ENCODE results near the gene ZBED4.

Gene ZBED4

DNA sequence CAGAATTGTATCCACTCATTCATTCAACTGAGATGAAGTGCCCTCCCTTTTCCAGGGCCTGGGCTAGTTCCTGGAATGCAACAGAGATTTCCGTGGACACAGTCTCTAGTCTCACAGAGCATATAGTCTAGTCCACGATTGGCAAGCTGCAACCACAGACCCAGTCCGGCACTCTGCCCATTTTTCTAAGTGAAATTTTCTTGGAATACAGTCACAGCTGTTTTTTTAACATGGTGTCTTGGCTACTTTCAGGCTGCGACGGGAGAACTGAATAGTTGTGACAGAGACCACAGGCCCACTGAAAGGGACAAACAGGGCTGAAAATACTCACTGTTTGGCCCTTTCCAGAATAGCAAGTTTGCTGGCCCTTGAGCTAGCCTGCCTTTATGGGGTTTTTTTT, 35.4 kb downstream of the ZBED4 start:
- H3K4me3 ChIP-seq (ENCODE audit: low read length) = no peak overlapping the region
- DNase-seq (ENCODE audit: low read depth, low spot score) = no peak

DNA sequence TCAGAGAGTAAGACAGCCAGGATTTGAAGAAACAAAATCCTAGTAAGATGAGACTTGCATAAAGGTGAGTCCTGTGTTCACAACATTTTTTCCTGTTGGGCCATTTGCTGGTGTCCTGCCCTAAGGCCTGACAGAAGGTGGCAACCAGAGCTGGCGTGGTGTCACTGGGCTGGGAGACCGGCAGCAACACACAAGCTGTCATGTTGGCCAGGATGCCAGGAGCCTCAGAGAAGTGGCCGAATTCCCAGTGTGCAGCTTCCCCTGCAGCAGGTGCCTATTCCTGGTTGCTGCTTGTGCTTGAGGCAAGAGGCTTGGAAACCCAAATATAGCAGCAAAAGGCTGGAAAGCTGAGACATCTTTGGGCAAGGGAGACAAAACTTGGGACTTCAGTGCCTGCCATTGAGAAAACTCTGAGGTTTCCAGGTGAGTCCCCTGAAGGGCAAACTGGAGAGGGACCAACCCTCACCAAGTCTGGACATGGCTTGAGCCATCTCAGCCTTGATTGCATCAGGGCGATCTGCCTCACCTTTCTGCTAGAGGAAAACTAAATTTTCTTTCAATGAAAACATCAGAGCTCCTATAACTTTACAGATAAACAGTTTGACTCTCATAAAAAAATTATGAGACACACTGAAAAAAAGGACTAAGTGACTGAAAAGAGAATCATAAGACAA, 38.7 kb downstream of the ZBED4 start:
- no peak overlapping the region for H3K4me3 ChIP-seq (ENCODE audit: low read length)
- DNase-seq (ENCODE audit: low read depth, low spot score) = no peak

DNA sequence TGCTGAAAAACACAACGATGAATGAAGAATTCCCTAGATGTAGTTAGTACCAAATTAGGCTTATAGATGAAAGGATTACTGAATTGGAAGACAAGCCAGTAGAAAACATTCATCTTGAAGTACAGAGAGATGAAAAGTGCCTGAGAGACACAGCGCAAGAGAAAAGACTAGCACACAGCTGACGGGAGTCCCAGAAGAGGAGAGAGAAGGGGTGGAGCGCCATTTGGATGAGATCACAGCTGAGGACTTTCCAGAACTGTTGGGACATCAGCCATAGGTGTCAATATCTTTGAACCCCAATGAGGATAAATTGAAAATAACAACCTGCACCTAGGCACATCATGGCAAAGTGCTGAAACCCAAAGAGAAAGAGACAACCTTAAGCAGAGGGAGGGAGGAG, 39.4 kb downstream of the ZBED4 start:
- DNase-seq (ENCODE audit: low read depth, low spot score) = no peak

DNA sequence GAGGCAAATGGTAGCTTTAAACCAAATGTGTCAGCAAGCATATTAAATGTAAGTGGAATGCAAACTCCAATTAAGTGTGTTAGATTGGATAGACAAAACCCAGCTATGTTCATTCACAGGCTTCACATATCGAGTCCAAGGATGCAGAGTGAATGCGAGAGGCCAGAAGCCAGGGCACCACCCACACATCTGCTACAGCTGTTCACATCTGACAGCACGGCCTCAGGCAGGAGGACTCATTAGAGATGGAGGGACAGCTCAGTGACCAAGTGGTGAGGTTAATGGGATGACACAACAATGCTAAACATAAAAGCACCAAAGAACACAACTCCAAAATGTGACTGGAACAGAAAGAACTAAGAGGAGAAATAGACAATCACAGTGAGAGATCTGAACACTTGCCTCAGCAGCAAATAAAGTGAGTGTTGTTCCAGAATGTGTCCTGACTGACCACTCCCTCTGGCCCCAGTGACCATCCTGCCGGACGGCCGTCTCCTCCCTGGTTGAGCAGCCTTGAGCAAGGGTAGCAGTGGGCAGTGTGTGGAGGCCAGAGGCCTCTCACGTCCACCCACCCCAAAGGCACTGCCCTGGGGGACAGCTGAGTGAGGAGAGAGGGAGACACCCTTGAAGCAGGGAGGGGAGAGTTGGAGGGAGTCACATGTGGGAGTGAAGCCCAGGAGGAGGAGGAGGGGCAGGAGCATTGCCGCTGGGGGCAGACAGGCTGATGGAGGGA, 40.8 kb downstream of the ZBED4 start:
- H3K4me3 ChIP-seq (ENCODE audit: low read length) = no peak overlapping the region
- no peak for DNase-seq (ENCODE audit: low read depth, low spot score)

More for the DNA sequence above, 39.4 kb downstream of the ZBED4 start:
- H3K4me3 ChIP-seq (ENCODE audit: low read length) = no peak overlapping the region

DNA sequence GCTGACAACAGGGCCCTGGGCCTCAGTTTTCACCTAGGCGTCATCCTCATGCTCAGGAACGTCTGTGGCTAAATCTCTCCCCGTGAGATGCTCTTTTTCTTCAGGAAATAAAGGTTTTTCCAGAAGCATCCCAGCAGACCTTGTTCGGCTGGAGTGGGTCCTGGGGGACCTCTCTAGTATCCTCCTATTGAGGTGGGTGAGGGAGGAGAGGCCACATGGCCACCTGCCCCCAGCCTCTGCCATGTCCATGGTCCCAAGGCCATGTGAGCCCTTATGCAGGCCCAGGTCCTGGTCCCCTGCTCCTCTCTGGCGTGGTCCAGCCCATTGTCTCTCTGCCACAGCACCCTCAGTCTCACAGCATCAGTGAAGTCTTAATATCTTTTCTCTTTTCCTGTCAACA, 42.6 kb downstream of the ZBED4 start:
- H3K4me3 ChIP-seq (ENCODE audit: low read length) = no peak overlapping the region
- DNase-seq (ENCODE audit: low read depth, low spot score) = no peak

DNA sequence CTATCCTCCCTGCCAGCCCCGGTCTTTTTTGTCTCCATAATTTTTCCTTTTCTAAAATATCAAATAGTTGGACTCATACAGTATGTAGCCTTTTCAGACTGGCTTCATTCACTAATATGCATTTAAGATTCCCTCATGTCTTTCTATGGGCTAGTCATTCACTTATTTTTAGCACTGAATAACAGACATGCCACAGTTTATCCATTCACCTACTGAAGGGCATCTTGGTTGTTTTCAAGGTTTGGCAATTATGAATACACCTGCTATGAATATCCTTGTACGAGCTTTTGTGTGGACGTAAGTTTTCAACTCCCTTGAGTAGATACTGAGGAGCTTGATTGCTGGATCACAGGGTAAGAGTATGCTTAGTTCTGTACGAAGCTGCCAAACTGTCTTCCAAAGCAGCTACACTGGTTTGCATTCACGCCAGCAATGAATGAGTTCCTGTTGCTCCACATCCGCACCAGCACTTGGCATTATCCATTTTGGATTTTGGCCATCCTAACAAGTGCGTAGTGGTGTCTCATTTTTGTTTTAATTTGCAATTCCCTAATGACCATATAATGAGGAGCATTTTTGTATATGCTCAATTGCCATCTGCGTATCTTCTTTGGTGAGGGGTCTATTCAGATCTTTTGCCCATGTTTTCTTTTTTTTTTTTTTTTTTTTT, 43.5 kb downstream of the ZBED4 start:
- no peak for DNase-seq (ENCODE audit: low read depth, low spot score)
- no peak overlapping the region for H3K4me3 ChIP-seq (ENCODE audit: low read length)

DNA sequence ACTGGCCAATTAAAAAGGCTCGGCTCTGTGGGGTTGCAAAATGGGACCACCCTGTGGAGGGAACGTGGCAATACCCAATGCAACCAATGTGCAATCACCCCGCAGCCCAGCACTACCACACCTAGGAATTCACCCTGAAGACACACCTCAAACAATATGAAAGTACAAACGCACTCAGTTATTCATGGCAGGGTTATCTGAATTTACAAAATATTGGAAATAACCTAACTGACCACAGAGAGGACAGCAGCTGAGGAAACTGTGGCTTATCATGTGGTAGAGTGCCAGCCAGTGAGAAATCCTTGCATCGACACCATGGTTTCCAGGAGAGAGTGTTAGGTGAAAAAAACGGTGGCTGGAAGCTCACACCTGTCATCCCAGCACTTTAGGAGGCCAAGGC, 45.9 kb downstream of the ZBED4 start:
- no peak overlapping the region for H3K4me3 ChIP-seq (ENCODE audit: low read length)
- no peak for DNase-seq (ENCODE audit: low read depth, low spot score)

DNA sequence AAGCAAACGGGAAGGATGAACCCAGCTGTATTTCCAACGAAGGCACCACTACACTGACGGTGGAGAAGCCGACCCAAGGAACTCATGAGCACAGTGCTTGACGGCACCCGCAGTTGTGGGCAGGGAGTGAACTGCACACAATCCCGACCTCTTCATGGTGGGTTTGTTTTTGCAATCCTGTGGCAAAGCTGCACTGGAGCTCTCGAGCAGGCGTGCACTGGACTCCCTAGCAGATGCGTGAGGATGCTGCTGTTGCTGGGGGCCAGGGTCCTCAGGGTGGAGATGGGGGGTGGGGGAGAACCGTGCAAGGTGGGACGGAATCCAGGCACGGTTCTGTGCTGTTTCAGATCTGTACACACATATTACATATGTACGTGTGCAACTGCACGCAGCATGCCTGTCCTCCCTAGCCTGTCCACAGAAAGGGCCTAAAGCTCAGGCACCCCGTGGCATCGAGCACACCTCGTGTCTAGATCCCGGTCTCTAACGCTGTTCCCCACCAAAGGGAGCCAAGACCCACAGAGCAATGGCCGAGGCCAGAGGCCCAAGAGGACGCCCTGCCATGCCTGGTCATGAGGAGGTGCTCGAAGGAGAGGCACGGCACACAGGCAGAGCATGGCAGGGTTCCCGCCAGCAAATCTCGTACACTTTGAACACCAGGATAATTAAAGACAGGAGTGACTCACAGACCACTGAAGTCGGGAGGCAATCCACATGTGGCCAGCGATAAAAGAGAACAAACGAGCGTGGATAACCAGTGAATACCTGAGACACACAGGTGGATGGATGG, 47.0 kb downstream of the ZBED4 start:
- DNase-seq (ENCODE audit: low read depth, low spot score) = no peak
- H3K4me3 ChIP-seq (ENCODE audit: low read length) = no peak overlapping the region

DNA sequence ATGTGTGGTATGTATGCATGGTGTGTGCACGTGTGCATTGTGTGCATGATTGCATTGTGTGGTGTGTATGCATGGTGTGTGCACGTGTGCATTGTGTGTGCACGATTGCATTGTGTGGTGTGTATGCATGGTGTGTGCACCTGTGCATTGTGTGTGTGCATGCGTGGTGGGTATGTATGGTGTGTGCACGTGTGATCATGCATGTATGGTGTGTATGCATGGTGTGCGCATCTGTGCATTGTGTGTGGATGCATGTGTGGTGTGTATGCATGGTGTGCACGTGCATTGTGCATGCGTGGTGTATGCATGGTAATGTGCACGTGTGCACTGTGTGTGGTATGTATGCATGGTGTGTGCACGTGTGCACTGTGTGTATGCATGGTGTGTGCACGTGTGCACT, 47.8 kb downstream of the ZBED4 start:
- no peak for DNase-seq (ENCODE audit: low read depth, low spot score)
- no peak overlapping the region for H3K4me3 ChIP-seq (ENCODE audit: low read length)

DNA sequence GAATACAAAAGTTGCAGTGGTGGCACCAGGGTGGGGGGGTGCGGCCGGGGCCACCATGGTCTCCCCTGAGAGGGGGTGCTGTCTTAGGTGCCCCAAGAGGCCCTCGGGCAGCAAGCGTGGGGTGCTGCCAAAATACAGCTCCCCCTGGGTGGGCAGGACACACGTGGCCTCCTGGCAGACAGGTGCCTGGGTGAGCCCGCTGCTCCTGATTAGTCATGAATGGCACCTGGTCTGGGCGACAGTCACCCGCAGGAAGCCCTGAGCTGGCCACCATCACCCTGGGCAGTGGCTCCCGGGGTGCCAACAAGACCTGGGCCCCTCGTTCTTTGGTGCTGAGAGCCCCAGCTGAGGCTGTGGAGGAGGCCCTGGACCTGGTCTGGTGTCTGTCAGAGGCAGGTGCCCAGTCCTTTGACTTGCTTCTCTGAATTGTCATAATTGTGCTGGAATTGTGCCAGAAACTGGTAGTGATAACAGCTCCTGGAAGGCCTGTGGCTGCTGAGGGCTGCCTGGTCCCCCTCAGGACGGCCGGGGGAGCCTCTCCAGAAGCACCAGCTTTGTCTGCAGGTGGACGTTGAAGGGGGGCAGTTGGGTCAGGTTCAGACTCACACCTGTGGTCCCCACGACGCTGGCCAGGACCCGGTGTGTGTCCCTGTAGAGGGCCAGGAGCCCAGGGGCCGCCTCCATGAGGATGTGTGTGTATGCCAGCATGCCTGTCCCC, 49.8 kb downstream of the ZBED4 start:
- no peak for DNase-seq (ENCODE audit: low read depth, low spot score)
- H3K4me3 ChIP-seq (ENCODE audit: low read length) = no peak overlapping the region

DNA sequence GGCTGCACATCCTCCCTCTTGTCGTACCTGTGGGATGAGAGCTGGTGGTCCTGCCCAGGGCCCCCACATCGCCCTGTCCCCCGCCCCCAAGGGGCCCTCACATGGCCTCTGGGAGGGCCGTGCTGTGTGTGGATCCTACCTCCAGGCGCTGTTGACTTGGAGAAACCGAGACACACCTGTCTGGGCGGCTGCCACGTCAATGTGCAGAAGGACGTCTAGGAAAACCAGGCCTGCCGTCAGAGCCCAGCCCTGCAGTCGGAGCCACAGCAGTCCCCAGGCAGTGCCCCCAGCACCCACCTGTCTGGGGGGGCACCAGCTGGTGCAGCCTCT, 50.4 kb downstream of the ZBED4 start:
- H3K4me3 ChIP-seq (ENCODE audit: low read length) = no peak overlapping the region
- no peak for DNase-seq (ENCODE audit: low read depth, low spot score)

DNA sequence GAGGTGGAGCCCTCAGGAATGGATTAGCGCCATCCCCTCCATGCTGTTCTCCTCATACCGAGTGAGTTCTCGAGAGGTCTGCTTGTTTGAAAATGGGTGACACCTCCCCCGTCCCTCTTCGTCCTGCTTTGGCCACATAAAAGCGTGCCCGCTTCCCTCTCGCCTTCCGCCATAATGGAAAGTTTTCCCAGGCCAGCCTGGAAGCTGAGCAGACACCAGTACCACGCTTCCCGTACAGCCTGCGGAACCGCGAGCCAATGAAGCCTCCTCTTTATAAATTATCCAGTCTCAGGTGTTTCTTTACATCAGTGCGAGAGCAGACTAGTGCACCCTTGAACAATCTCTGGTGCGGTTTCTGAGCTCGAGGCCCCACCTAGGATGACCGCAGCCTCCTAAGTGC, 51.8 kb downstream of the ZBED4 start:
- H3K4me3 ChIP-seq (ENCODE audit: low read length) = no peak overlapping the region
- no peak for DNase-seq (ENCODE audit: low read depth, low spot score)

DNA sequence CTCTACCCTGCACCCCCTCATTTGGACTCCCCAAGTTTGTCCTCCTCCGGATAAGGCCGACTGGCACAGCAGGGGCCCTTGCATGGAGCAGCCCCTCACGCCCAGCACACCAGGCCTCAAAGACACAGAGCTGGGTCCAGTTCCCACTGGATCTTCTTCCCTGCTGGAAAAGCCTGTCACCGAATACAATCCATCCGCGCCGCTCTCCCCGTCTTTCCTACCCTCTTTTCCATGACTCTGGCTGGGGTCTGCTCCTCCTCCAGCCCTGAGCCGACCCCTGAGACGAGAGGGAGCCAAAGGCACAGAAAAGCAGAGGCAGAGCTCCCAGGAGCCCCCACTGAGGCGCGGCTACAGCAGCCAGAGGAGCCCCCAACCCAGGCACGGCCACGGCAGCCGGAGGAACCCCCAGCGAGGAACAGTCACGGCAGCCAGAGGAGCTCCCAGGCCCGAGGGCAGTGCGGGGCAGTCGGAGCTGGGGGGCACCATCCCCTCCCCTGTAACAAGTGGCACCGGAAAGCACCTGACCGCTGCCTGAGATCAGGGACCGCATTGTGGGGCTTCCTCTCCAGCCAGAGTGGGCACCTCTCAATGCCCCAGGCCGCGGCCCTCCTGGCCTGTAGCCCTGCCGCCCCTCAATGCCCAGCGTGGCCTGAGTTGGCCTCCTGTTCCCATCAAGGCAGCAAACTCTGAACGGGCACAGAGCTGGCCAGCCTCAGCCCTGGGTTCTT, 52.6 kb downstream of the ZBED4 start:
- DNase-seq (ENCODE audit: low read depth, low spot score) = no peak
- no peak overlapping the region for H3K4me3 ChIP-seq (ENCODE audit: low read length)

DNA sequence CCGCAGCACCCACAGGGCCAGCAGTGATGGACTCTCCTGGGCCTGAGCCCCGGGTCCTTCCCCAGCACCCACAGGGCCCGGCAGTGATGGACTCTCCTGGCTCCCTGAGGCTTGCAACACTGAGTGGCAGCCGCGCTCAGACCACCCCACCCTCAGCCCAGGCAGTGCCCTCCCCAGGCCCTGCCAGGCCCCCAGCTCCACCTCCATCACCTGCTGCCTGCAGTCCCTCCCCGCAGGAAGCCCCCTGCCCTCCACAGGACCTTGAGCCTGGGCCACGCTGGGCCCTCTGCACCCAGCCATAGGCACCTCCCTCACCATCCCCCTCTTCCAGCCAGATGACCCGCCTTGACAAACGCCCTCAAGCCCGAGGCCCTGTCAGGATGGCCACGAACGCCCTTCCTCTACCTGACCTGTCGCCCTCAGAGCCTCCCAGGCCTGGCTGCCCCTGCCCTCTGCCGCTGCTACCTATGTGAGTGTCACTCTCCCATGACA, 53.2 kb downstream of the ZBED4 start:
- no peak for DNase-seq (ENCODE audit: low read depth, low spot score)
- no peak overlapping the region for H3K4me3 ChIP-seq (ENCODE audit: low read length)

DNA sequence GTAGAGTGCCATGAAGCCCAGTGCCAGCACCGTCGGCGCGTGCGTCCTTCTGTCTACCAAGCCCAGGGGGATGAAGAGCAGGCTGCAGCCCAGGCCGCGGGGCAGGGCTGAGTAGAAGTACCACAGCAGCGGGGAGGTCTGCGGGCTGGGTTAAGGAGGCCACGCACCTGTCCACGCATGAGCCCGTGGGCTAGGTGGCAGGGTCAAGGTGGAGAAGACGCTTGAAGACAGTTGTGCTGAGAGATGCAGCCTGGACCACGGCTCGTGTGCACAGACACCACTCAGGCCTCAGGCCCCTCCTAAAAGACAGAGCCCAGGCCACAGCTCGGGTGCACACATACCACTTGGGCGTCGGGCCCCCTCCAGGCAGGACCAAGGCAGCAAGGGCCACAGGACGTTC, 54.2 kb downstream of the ZBED4 start:
- H3K4me3 ChIP-seq (ENCODE audit: low read length) = no peak overlapping the region
- DNase-seq (ENCODE audit: low read depth, low spot score) = no peak

DNA sequence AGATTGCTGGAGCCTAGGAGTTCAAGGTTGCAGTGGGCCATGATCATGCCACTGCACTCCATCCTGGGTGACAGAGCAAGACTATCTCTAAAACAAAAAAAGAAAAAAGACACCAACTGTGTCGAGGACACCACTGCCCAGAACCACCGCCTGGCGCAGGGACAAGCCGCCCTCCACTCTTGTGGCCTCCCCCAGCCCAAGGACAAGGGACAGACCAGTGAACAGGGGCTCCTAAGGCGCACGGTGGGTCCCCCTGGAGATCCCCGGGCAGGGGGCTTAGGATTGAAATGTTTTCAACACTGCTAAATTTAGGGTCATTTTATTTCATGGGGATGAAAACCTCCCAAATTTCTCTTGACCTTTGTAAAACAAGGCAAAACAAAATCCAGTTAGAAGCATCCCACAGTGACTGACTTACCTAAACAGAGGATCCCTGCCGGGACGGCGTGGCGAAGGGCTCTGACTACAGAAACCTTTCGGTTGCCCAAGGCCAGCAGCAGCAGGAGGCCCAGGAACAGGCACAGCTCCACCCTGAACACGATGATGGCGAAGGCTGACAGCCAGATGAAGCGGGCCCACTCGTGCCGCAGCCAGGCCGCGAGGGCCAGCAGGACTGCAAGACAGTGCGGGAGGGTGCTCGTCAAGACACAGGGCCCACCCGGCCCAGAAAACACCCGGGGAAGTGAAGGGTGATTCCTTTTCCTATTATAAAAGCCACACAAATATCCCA, 56.0 kb downstream of the ZBED4 start:
- H3K4me3 ChIP-seq (ENCODE audit: low read length) = no peak overlapping the region
- no peak for DNase-seq (ENCODE audit: low read depth, low spot score)

DNA sequence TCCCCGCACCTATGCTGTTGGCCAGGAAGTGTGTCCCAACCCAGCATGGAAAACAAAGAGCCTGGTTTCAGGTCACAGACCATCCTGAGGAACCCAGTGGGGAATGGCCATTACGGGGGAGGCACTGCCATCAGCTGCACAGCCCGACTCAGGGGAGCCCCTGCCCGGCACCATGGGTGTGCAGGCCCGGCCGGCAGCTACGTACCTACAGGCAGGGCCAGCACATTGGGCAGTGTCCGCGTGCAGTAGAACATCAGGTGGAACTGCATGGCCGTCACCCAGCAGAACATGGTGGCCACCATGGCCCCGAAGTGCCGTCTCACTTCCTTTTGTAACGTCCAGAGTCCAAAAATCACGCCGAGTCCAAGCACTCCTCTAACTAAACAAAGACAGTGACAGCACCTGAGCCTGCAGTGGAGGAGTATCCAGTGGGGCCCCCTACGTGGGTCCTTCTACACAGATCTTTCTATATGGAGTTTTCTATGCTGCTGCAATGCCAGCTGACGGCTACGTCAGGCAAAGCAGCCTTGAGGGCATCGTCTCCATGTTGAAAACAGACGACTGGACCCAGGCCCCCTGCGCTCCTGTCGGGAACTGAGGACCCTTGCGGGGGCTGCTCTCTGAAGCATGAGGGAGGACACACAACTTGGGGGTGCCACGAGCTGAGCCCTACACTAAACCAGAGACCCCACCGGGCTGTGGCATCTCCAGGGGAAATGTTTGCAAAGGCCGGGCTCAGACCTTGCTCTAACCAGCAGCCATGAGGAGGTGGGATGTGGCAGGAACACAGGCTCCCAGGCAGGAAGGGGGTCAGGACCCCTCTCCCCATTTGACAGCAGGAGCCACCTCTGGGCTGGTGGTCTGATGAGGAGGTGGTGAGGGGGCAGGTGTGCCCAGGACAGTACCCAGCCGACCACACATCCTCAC, 56.8 kb downstream of the ZBED4 start:
- no peak for DNase-seq (ENCODE audit: low read depth, low spot score)
- no peak overlapping the region for H3K4me3 ChIP-seq (ENCODE audit: low read length)
